H1 (cell line): ENCODE data around the gene RERE. TPM values are rescaled to one million over a fixed set of nuclear protein-coding genes. Genes with fewer than 3 reads are reported as not detected.

Source experiments
- CTCF ChIA-PET: fragments of 300-600 bp; sonication (Branson Sonifier 250); formaldehyde crosslinking; loops from one replicate; lab custom pipeline; 2021; ENCODE audit not compliant: partially characterized antibody; lab: Charles Lee
- POLR2A ChIA-PET: fragments of 300-600 bp; sonication (Branson Sonifier 250); formaldehyde crosslinking; loops from one replicate; lab custom pipeline; 2021; ENCODE audit warnings: inconsistent platforms; ENCODE audit not compliant: partially characterized antibody; lab: Charles Lee
- DNase-seq, 2 experiments: peaks; one replicate each; pipeline versions ENCODE4 v3.0.0 to v3.0.0-alpha.2; 2010 to 2022; ENCODE audit warnings: low spot score in 2 of 2, low read depth in 1 of 2, mixed read lengths in 1 of 2
- FAIRE-seq: peaks from 2 replicates; lab custom pipeline; 2011; peaks lifted over from hg19 to GRCh38; lab: Jason Lieb, UNC
- H2AFZ ChIP-seq: 2 replicates; pipeline ENCODE4 v1.8.1; 2012; ENCODE audit warnings: low read length, inconsistent platforms
- H2AK5ac ChIP-seq: 2 replicates; pipeline ENCODE4 v1.6.1; 2013; ENCODE audit warnings: low read depth, low read length
- H2BK120ac ChIP-seq: replicated peaks from 2 replicates; pipeline ENCODE3; 2013; ENCODE audit warnings: low read depth, low read length, inconsistent platforms
- H2BK12ac ChIP-seq: 2 replicates; pipeline ENCODE4 v1.6.1; 2013; ENCODE audit warnings: low read depth, low read length
- H2BK15ac ChIP-seq: 2 replicates; pipeline ENCODE4 v1.6.1; 2013; ENCODE audit warnings: low read length
- H2BK20ac ChIP-seq: 2 replicates; pipeline ENCODE4 v1.6.1; 2013; ENCODE audit warnings: low read length
- H2BK5ac ChIP-seq: 2 replicates; pipeline ENCODE4 v1.6.1; 2013; ENCODE audit warnings: low read depth, low read length
- H3K14ac ChIP-seq: 2 replicates; pipeline ENCODE4 v1.6.1; 2013; ENCODE audit warnings: inconsistent platforms; ENCODE audit not compliant: insufficient read length
- H3K18ac ChIP-seq: 2 replicates; pipeline ENCODE4 v1.6.1; 2013; ENCODE audit warnings: low read length; ENCODE audit errors: extremely low read depth
- H3K23ac ChIP-seq: 2 replicates; pipeline ENCODE4 v1.6.1; 2013; ENCODE audit warnings: inconsistent platforms; ENCODE audit not compliant: insufficient read length
- H3K23me2 ChIP-seq: 2 replicates; pipeline ENCODE4 v1.6.1; 2013; ENCODE audit warnings: low read depth, low read length
- H3K27ac ChIP-seq: 2 replicates; pipeline ENCODE4 v1.6.1; 2011; ENCODE audit warnings: low read depth, low read length, inconsistent platforms
- H3K27me3 ChIP-seq, 4 experiments: replicated peaks in 1 of 4; 1 replicate in 1 of 4; 2 replicates in 3 of 4; pipeline versions ENCODE4 v1.6.1 to v1.8.1; 2011 to 2013; ENCODE audit warnings: low read length in 3 of 4, mild to moderate bottlenecking in 3 of 4, inconsistent platforms in 2 of 4, mixed read lengths in 2 of 4, moderate library complexity in 1 of 4; ENCODE audit not compliant: control insufficient read depth in 3 of 4, insufficient read depth in 3 of 4; ENCODE audit errors: extremely low read depth in 1 of 4
- H3K36me3 ChIP-seq, 4 experiments: 2 replicates each; pipeline versions ENCODE4 v1.6.1 to v1.8.1; 2011 to 2013; ENCODE audit warnings: mild to moderate bottlenecking in 4 of 4, low read length in 3 of 4, moderate library complexity in 2 of 4, control low read depth in 1 of 4, inconsistent platforms in 1 of 4; ENCODE audit not compliant: insufficient read depth in 4 of 4, control insufficient read depth in 2 of 4
- H3K4ac ChIP-seq: replicated peaks from 2 replicates; pipeline ENCODE3; 2013; ENCODE audit warnings: low read length, low read depth, mixed read lengths, inconsistent platforms; ENCODE audit not compliant: insufficient read length
- H3K4me1 ChIP-seq, 4 experiments: replicated peaks in 1 of 4; 1 replicate in 1 of 4; 2 replicates in 3 of 4; pipeline versions ENCODE4 v1.6.1 to v1.8.1; 2011 to 2013; ENCODE audit warnings: low read length in 3 of 4, inconsistent platforms in 2 of 4, mixed read lengths in 1 of 4; ENCODE audit not compliant: insufficient read depth in 4 of 4, control insufficient read depth in 3 of 4
- H3K4me2 ChIP-seq, 2 experiments: 2 replicates each; pipeline versions ENCODE4 v1.6.1 to v1.8.1; 2011 to 2013; ENCODE audit warnings: low read depth in 2 of 2, low read length in 2 of 2, control low read depth in 1 of 2, inconsistent platforms in 1 of 2, mild to moderate bottlenecking in 1 of 2; ENCODE audit not compliant: insufficient read depth in 1 of 2
- H3K4me3 ChIP-seq, 4 experiments: fragments of 200-600, 300-600 bp in 1 of 4; sonication (generic), shearing (Covaris generic), sonication (Bioruptor Twin) in 1 of 4; 2 replicates each; pipeline versions ENCODE4 v1.5.1 to v1.8.1; 2011 to 2016; ENCODE audit warnings: low read length in 4 of 4, low read depth in 3 of 4, control low read depth in 2 of 4, inconsistent platforms in 2 of 4, mild to moderate bottlenecking in 2 of 4, mixed read lengths in 1 of 4, moderate library complexity in 1 of 4; ENCODE audit not compliant: insufficient read depth in 2 of 4; ENCODE audit errors: extremely low read depth in 1 of 4
- H3K56ac ChIP-seq: replicated peaks from 2 replicates; pipeline ENCODE3; 2013; ENCODE audit warnings: low read depth, mild to moderate bottlenecking, mixed read lengths, low read length, inconsistent platforms; ENCODE audit not compliant: insufficient read length
- H3K79me1 ChIP-seq: 2 replicates; pipeline ENCODE4 v1.6.1; 2013; ENCODE audit warnings: low read depth, low read length, control low read depth
- H3K79me2 ChIP-seq, 2 experiments: 2 replicates each; pipeline versions ENCODE4 v1.6.1 to v1.8.1; 2012 to 2013; ENCODE audit warnings: low read length in 2 of 2, mild to moderate bottlenecking in 2 of 2, inconsistent platforms in 1 of 2; ENCODE audit not compliant: insufficient read depth in 2 of 2, control insufficient read depth in 1 of 2
- H3K9ac ChIP-seq, 4 experiments: replicated peaks in 1 of 4; 1 replicate in 1 of 4; 2 replicates in 3 of 4; pipeline versions ENCODE4 v1.6.1 to v1.8.1; 2011 to 2013; ENCODE audit warnings: low read depth in 3 of 4, low read length in 3 of 4, control low read depth in 2 of 4, mild to moderate bottlenecking in 2 of 4, moderate library complexity in 2 of 4, inconsistent platforms in 1 of 4; ENCODE audit errors: extremely low read depth in 1 of 4
- H3K9me3 ChIP-seq, 2 experiments: 2 replicates each; pipeline versions ENCODE4 v1.6.1 to v1.8.1; 2012 to 2013; ENCODE audit warnings: mild to moderate bottlenecking in 2 of 2, moderate library complexity in 2 of 2, control low read depth in 1 of 2, inconsistent platforms in 1 of 2, low read depth in 1 of 2, low read length in 1 of 2, mixed read lengths in 1 of 2; ENCODE audit not compliant: insufficient read depth in 2 of 2
- H4K20me1 ChIP-seq, 2 experiments: replicated peaks in 1 of 2; 2 replicates each; pipeline versions ENCODE3 to v1.8.1; 2011 to 2013; ENCODE audit warnings: inconsistent platforms in 2 of 2, low read length in 2 of 2, mild to moderate bottlenecking in 1 of 2; ENCODE audit not compliant: insufficient read depth in 2 of 2, control insufficient read depth in 1 of 2
- H4K5ac ChIP-seq: 2 replicates; pipeline ENCODE4 v1.6.1; 2013; ENCODE audit warnings: low read length, low read depth, mixed read lengths, inconsistent platforms; ENCODE audit not compliant: insufficient read length
- H4K8ac ChIP-seq: 2 replicates; pipeline ENCODE4 v1.8.0; 2013; ENCODE audit warnings: mild to moderate bottlenecking, moderate library complexity, low read length, inconsistent platforms; ENCODE audit not compliant: insufficient read depth; ENCODE audit errors: extremely low read depth
- H4K91ac ChIP-seq: replicated peaks from 2 replicates; pipeline ENCODE3; 2013; ENCODE audit warnings: low read length, mixed read lengths, inconsistent platforms; ENCODE audit not compliant: insufficient read length
- ASH2L ChIP-seq: fragments of 200-600, 300-600 bp; sonication (generic); IDR thresholded peaks from one replicate; pipeline ENCODE4 v1.7.1; 2017; ENCODE audit warnings: low read length
- BACH1 ChIP-seq: IDR thresholded peaks from 2 replicates; pipeline ENCODE4 v1.6.1; 2012; ENCODE audit warnings: low read length, improper control_type of control experiment
- BCL11A ChIP-seq, 2 experiments: IDR thresholded peaks; one replicate each; pipeline ENCODE4 v1.6.1; 2011; ENCODE audit warnings: low read depth in 2 of 2, low read length in 2 of 2, mild to moderate bottlenecking in 2 of 2
- CBX5 ChIP-seq: fragments of 300-800, 300-1000 bp; sonication (generic); IDR thresholded peaks from 2 replicates; pipeline ENCODE4 v1.7.1; 2016; ENCODE audit warnings: antibody characterized with exemption, low read length, low read depth
- JUN ChIP-seq: IDR thresholded peaks from 2 replicates; pipeline ENCODE4 v1.6.1; 2011; ENCODE audit warnings: low read depth, mild to moderate bottlenecking, improper control_type of control experiment, low read length
- POU5F1 ChIP-seq: IDR thresholded peaks from 2 replicates; pipeline ENCODE4 v1.6.1; 2011; ENCODE audit warnings: low read depth, mild to moderate bottlenecking, low read length, moderate library complexity
- RFX5 ChIP-seq: IDR thresholded peaks from 2 replicates; pipeline ENCODE4 v1.6.1; 2011; ENCODE audit warnings: low read depth, low read length, improper control_type of control experiment, borderline replicate concordance
- SIRT6 ChIP-seq: IDR thresholded peaks from one replicate; pipeline ENCODE4 v1.7.1; 2012; ENCODE audit warnings: low read length, inconsistent platforms
- SP1 ChIP-seq: IDR thresholded peaks from 2 replicates; pipeline ENCODE4 v1.6.1; 2011; ENCODE audit warnings: low read depth, low read length
- SP4 ChIP-seq: IDR thresholded peaks from 2 replicates; pipeline ENCODE4 v1.6.1; 2012; ENCODE audit warnings: low read length, inconsistent platforms
- SRF ChIP-seq: IDR thresholded peaks from 2 replicates; pipeline ENCODE4 v1.6.1; 2011; ENCODE audit warnings: mild to moderate bottlenecking, low read depth, low read length, moderate library complexity
- SUZ12 ChIP-seq: fragments of 200-600 bp; sonication (generic); IDR thresholded peaks from 2 replicates; pipeline ENCODE4 v1.6.1; 2012; ENCODE audit warnings: mild to moderate bottlenecking, inconsistent platforms, low read length, moderate library complexity, mixed read lengths
- TCF12 ChIP-seq: IDR thresholded peaks from 2 replicates; pipeline ENCODE4 v1.6.1; 2011; ENCODE audit warnings: low read depth, mild to moderate bottlenecking, low read length
- WGBS, 2 experiments: shearing (Covaris generic) in 1 of 2; methylation state at CpG; one replicate each; pipeline versions ENCODE4 v1.1.6 to v1.1.7; 2013 to 2015; ENCODE audit warnings: low lambda C conversion rate in 2 of 2, mixed read lengths in 2 of 2, inconsistent platforms in 1 of 2, low coverage in 1 of 2, missing lambda C conversion rate in 1 of 2; ENCODE audit not compliant: insufficient replicate concordance in 2 of 2, insufficient coverage in 1 of 2, insufficient read length in 1 of 2; ENCODE audit errors: extremely low coverage in 1 of 2, missing lambda C conversion rate in 1 of 2; 5-methylcytosine and 5-hydroxymethylcytosine counted together
- polyA plus RNA-seq, 7 experiments: library from polyadenylated mRNA; depleted of rRNA in 3 of 7; stranded (reverse) in 5 of 7; unstranded in 2 of 7; fragments of >200 nt in 5 of 7; fragments of 200-250 nt in 2 of 7; gene quantifications; 1 replicate in 5 of 7; 2 replicates in 1 of 7; 4 replicates in 1 of 7; pipeline versions ENCODE4 v1.2.1 to v1.2.3, GENCODE V29; 2011 to 2013; ENCODE audit warnings: missing spikeins in 2 of 7, mixed read lengths in 2 of 7
- total RNA-seq: library from RNA; stranded (reverse); fragmentation: NEBNext Ultra II Directional; extraction: Animal tissue kit (Norgen Biotek cat#: 25700); gene quantifications from 2 replicates; pipeline ENCODE4 v1.2.1, GENCODE V29; 2021
- TF ChIP-seq, protein P1 (sequence below): IDR thresholded peaks from 2 replicates; pipeline ENCODE4 v1.6.1; 2011; ENCODE audit warnings: low read length, improper control_type of control experiment

RERE gene
- total and polyA plus RNA-seq, 2 of the 8 experiments (the other 6 are each of a cell fraction or from before 2014, with no cell fraction given): 15.3 to 142 TPM

DNA sequence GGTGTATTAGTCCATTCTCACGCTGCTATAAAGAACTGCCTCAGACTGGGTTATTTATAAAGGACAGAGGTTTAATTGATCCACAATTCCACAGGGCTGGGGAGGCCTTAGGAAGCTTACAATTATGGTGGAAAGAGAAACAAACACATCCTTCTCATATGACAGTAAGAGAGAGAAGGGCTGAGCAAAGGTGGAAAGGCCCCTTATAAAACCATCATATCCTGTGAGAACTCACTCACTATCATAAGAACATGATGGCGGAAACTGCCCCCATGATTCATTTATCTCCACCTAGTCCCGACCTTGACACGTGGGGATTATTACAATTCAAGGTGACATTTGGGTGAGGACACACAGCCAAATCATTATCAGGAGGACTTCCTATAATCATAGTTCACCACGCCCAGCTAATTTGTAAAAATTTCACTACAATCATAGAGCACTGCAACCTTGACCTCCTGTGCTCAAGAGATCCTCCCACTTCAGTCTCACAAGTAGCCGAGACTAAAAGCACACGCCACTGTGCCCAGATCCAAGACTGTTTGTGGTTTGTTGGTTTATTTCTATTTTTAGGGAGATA, 164.9 kb downstream of the RERE start:
- CTCF ChIA-PET: interaction anchor here (1.1 to 2.9 kb wide), 4 partner anchors 19 to 91 kb away, joined by 3 to 12 read pairs (median 4); no protein-coding TSS in a partner anchor
- Histone ChIP-seq H2AFZ (no peak overlapping the region), H3K4ac (no peak overlapping the region), H3K9ac (no peak overlapping the region), H4K8ac (no peak overlapping the region), H2AK5ac (no peak overlapping the region), H3K4me3 (no peak overlapping the region), H3K23me2 (no peaks in the 10 kb centered on the region), H2BK12ac (no peak overlapping the region), H3K56ac (no peak overlapping the region), H3K27ac (no peak overlapping the region), H3K14ac (no peak overlapping the region), H3K36me3 (peaks cover 0 to 9% (median 5%) of the 10 kb centered on the region in 4 experiments; a peak in 3 of 8 replicates), H2BK5ac (no peak overlapping the region), H2BK120ac (no peak overlapping the region), H3K79me2 (peaks cover 14 to 91% of the 10 kb centered on the region in 2 experiments), H4K91ac (no peak overlapping the region), H3K9me3 (no peaks in the 10 kb centered on the region), H3K27me3 (no peaks in the 10 kb centered on the region), H2BK15ac (no peak overlapping the region), H3K79me1 (peaks cover 6% of the 10 kb centered on the region; the same call in 1 of the 2 replicates), H3K4me1 (peaks cover 0 to 5% (median 0%) of the 10 kb centered on the region in 4 experiments; a peak in 1 of 7 replicates), H2BK20ac (no peak overlapping the region), H4K5ac (no peak overlapping the region), H3K4me2 (no peak overlapping the region), H3K23ac (no peak overlapping the region), H4K20me1 (peaks cover 10 to 12% of the 10 kb centered on the region in 2 experiments), H3K18ac (no peak overlapping the region)
- FAIRE-seq (no peak), DNase-seq (no peak)
- 91% methylated on average over 7 of the region's 7 CpGs; no CpG with 5 or more reads in 1 of the 2 experiments for WGBS, 2 experiments
- POLR2A ChIA-PET: interaction anchor here (0.9 to 1.2 kb wide), 4 partner anchors 11 to 225 kb away, joined by 3 to 4 read pairs (median 3); no protein-coding TSS in a partner anchor
- TF ChIP-seq SUZ12: no peak
- no peak for TF ChIP-seq BCL11A (IDR thresholded peaks at IDR 0.05; ENCODE audit: low read depth in 2 of 2, low read length in 2 of 2)
- no peak for TF ChIP-seq SRF
- no peak for TF ChIP-seq JUN
- TF ChIP-seq SP4: no peak
- TF ChIP-seq BACH1: no peak
- no peak for TF ChIP-seq SP1
- TF ChIP-seq, protein P1, sequence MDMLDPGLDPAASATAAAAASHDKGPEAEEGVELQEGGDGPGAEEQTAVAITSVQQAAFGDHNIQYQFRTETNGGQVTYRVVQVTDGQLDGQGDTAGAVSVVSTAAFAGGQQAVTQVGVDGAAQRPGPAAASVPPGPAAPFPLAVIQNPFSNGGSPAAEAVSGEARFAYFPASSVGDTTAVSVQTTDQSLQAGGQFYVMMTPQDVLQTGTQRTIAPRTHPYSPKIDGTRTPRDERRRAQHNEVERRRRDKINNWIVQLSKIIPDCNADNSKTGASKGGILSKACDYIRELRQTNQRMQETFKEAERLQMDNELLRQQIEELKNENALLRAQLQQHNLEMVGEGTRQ: no peak
- no peak for TF ChIP-seq RFX5
- TF ChIP-seq POU5F1: no peak
- no peak for TF ChIP-seq ASH2L
- TF ChIP-seq CBX5: no peak
- no peak for TF ChIP-seq SIRT6
- no peak for TF ChIP-seq TCF12
